Mucosa of rectum (tissue), 2 donors: ENCODE data around the gene NFAT5.

Experiments used
- H3K27ac ChIP-seq, 2 donors: one replicate each; pipeline ENCODE4 v1.7.0; 2013; ENCODE audit warnings: inconsistent platforms in 2 of 2, low read depth in 2 of 2, low read length in 2 of 2
- H3K27me3 ChIP-seq, 2 donors: one replicate each; pipeline ENCODE4 v1.7.0; 2013; ENCODE audit warnings: low read length in 2 of 2; ENCODE audit not compliant: control insufficient read depth in 2 of 2, insufficient read depth in 2 of 2
- H3K36me3 ChIP-seq, 2 donors: one replicate each; pipeline ENCODE4 v1.7.0; 2013; ENCODE audit warnings: low read length in 2 of 2; ENCODE audit not compliant: control insufficient read depth in 2 of 2, insufficient read depth in 2 of 2
- H3K4me1 ChIP-seq, 2 donors: one replicate each; pipeline ENCODE4 v1.7.0; 2013; ENCODE audit warnings: low read length in 2 of 2, mild to moderate bottlenecking in 1 of 2; ENCODE audit not compliant: control insufficient read depth in 2 of 2, insufficient read depth in 2 of 2
- H3K4me3 ChIP-seq, 2 donors: one replicate each; pipeline ENCODE4 v1.7.0; 2013; ENCODE audit warnings: low read length in 2 of 2
- H3K9ac ChIP-seq, 2 donors: one replicate each; pipeline ENCODE4 v1.7.0; 2013; ENCODE audit warnings: low read length in 2 of 2, low read depth in 1 of 2, mild to moderate bottlenecking in 1 of 2
- H3K9me3 ChIP-seq, 2 donors: one replicate each; pipeline ENCODE4 v1.7.0; 2013; ENCODE audit warnings: low read length in 2 of 2; ENCODE audit not compliant: control insufficient read depth in 2 of 2
- donor health status: healthy.
- donor health status: Normal muscosa, but diverticular disease.

The NFAT5 gene

DNA sequence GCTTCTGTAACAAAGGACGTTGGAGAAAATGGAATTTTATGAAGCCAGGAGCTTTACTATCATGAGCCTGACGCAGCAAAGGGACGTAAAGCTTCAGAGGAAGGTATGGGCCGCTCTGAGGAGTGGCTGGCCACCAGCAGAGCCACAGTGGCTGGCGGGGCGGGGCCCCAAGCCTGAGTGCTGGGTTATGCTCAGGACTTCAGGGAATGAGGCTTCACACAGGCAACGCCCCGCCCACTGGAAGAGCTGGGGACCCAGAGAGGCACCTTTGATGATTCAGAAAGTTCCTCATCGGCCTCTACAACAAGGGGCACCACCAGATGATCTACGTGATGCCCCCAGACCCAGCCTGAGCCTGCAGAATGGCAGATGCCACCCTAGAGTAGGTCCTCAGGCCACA lies 180.2 kb downstream of the NFAT5 start:
- H3K27me3 ChIP-seq: no peaks in the 10 kb centered on the region
- no peaks in the 10 kb centered on the region for H3K9me3 ChIP-seq
- no peak overlapping the region for H3K27ac ChIP-seq
- H3K4me1 ChIP-seq: peaks cover 11 to 13% of the 10 kb centered on the region in 2 donors
- no peak overlapping the region for H3K9ac ChIP-seq
- H3K4me3 ChIP-seq: no peak overlapping the region
- H3K36me3 ChIP-seq: peaks cover 63 to 78% of the 10 kb centered on the region in 2 donors

DNA sequence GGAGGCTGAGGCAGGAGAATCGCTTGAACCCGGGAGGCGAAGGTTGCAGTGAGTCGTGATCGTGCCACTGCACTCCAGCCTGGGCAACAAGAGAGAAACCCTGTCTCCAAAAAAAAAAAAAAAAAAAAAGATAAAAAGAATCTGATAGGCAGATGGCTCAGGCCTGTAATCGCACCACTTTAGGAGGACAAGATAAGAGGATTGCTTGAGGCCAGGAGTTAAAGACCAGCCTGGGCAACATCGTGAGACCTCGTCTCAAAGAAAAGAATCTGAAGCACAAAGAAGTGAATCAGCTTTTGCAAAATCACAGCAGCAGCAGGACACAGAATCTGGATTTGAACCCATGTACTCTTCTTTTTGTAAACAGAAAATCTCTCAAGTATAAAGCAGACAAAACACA lies 181.3 kb downstream of the NFAT5 start:
- H3K4me1 ChIP-seq: peaks cover 5 to 7% of the 10 kb centered on the region in 2 donors
- H3K27me3 ChIP-seq: no peaks in the 10 kb centered on the region
- no peak overlapping the region for H3K9ac ChIP-seq
- H3K4me3 ChIP-seq: no peak overlapping the region
- no peaks in the 10 kb centered on the region for H3K9me3 ChIP-seq
- H3K27ac ChIP-seq: no peak overlapping the region
- H3K36me3 ChIP-seq: peaks cover 57 to 75% of the 10 kb centered on the region in 2 donors

DNA sequence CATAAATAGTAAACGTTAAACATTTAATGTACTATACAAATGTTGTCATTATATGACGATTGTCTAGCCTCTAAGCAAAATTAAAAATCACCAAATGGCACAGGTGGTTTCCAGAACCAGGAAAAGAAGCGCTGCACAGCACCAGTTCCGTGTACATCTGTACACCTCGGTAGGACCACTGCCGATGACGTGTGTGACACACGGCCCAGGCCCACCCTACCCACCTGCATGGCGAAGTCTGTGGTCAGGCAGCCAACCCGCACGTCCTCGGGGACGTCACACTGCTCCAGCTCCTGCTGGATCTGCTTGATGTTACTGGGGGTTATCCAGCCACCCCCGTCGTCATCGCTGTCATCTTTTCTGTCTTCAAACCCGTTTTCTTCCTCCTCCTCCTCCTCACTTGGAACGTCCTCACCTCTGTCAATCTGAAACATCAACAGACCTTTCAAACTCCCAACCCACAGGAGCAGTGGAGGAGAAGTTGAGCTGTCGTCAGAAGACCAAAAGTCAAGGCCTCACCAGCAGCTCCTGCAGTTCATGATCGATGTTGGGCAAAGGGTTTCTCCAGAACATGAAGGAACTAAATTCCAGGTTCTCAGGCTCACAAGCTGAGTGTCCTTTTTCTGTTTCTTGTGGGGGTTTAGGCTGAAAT lies 183.1 kb downstream of the NFAT5 start:
- peaks cover 0 to 6% of the 10 kb centered on the region in 2 donors for H3K4me1 ChIP-seq
- H3K9ac ChIP-seq: no peak overlapping the region
- H3K9me3 ChIP-seq: no peaks in the 10 kb centered on the region
- H3K36me3 ChIP-seq: peaks cover 45 to 60% of the 10 kb centered on the region in 2 donors
- no peak overlapping the region for H3K4me3 ChIP-seq
- no peak overlapping the region for H3K27ac ChIP-seq
- no peaks in the 10 kb centered on the region for H3K27me3 ChIP-seq

DNA sequence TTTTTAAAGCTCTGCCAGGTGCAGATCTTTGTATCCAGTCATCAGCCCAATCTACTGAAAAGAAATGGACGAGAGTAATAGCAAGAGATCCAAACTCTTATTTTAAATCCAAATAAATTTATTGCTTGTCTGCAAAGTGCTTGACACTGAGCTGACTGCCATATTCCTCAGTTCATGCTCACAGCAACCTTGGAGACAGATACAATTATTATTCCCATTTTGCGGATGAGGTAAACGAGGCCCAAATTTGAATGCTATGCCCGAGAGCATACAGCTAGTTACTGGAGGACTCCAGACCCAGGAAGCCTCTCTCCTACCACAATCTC lies 188.3 kb downstream of the NFAT5 start:
- Histone ChIP-seq H3K27ac (peak overlapping the region; percentile 56 to 58), H3K4me1 (peaks cover 0 to 16% of the 10 kb centered on the region in 2 donors), H3K4me3 (peak overlapping the region; percentile 85 to 98), H3K27me3 (no peaks in the 10 kb centered on the region), H3K9me3 (no peaks in the 10 kb centered on the region), H3K9ac (peak overlapping the region; percentile 76 to 90), H3K36me3 (peaks cover 3 to 14% of the 10 kb centered on the region in 2 donors)
